ENCODE data around the gene PBX4. TPM values are rescaled to one million over a fixed set of nuclear protein-coding genes. Genes with fewer than 3 reads are reported as not detected.

The PBX4 gene
- total RNA-seq, 1 donor from 2014 or later: 0.53 TPM

DNA sequence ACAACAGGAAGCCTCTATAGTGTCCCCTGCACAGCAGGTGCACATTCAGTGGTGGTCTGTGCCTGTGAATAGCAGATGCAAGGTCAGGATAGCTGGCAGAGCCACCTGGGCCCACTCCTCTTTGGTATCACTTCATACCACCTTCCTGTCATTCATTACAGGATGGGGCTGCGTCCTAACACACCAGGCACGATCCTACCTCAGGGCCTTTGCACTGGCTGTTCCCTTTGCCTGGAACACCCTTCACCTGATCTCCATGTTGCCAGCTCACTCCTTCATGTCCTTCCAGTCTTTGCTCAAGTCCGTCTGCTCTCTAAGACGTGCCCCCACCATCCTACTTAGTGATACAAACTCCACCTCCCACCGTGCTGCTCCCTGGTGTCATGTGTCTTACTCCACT, 14.2 kb upstream of the PBX4 start:
- TF ChIP-seq, protein P1, sequence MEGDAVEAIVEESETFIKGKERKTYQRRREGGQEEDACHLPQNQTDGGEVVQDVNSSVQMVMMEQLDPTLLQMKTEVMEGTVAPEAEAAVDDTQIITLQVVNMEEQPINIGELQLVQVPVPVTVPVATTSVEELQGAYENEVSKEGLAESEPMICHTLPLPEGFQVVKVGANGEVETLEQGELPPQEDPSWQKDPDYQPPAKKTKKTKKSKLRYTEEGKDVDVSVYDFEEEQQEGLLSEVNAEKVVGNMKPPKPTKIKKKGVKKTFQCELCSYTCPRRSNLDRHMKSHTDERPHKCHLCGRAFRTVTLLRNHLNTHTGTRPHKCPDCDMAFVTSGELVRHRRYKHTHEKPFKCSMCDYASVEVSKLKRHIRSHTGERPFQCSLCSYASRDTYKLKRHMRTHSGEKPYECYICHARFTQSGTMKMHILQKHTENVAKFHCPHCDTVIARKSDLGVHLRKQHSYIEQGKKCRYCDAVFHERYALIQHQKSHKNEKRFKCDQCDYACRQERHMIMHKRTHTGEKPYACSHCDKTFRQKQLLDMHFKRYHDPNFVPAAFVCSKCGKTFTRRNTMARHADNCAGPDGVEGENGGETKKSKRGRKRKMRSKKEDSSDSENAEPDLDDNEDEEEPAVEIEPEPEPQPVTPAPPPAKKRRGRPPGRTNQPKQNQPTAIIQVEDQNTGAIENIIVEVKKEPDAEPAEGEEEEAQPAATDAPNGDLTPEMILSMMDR (IDR thresholded peaks at IDR 0.05; ENCODE audit: insufficient read depth, low read length, severe bottlenecking): no peak
- H3K36me3 ChIP-seq (ENCODE audit: control insufficient read depth, insufficient read depth, low read length): peaks cover 19% of the 10 kb centered on the region
- no peak overlapping the region for H3K4me3 ChIP-seq (ENCODE audit: low read depth, low read length)
- H3K27me3 ChIP-seq (ENCODE audit: control insufficient read depth, insufficient read depth, low read length): no peaks in the 10 kb centered on the region
- DNase-seq (ENCODE audit: low read depth) (no peak), FAIRE-seq (no peak)

DNA sequence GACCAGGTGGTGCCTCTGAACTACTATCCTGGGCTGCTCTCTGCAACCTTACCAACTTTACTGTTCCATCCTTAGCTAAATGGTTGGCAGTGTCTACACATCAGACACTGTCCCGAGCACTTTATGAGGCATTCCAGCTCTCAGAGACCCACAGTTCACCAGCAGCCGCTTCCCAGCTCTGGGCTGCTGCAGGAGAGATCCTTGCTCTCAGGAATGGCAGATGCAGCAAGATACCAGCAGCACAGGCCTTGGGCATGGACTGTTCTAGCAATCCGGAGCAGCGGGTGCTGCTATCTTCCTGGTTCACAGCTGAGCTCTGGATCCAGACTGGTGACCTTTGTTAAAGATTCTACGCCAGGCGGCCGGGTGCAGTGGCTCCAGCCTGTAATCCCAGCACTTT, 12.9 kb upstream of the PBX4 start:
- H3K4me3 ChIP-seq (ENCODE audit: low read depth, low read length): no peak overlapping the region
- FAIRE-seq (no peak), DNase-seq (ENCODE audit: low read depth) (no peak)
- H3K27me3 ChIP-seq (ENCODE audit: control insufficient read depth, insufficient read depth, low read length): no peaks in the 10 kb centered on the region
- H3K36me3 ChIP-seq (ENCODE audit: control insufficient read depth, insufficient read depth, low read length): peaks cover 15% of the 10 kb centered on the region
- TF ChIP-seq, protein P1 (IDR thresholded peaks at IDR 0.05; ENCODE audit: insufficient read depth, low read length, severe bottlenecking): no peak

DNA sequence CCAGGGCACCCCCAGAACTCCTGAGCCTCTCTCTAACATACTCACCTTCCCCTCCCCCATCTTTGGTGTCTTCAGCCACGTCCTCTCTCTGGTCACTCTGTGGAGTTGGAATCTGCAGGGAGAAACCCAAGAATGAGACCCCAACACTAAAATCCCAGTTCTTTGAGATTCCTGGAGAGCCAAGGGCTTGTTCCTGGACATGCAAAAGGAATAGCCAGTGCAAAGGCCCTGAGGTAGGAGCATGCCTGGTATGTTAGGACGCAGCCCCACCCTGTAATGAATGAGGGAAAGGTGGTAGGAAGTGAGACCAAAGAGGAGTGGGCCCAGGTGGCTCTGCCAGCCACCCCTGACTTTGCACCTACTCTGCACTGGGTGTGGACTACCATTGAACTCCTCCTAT, 11.9 kb upstream of the PBX4 start:
- peak; percentile 7 for FAIRE-seq

DNA sequence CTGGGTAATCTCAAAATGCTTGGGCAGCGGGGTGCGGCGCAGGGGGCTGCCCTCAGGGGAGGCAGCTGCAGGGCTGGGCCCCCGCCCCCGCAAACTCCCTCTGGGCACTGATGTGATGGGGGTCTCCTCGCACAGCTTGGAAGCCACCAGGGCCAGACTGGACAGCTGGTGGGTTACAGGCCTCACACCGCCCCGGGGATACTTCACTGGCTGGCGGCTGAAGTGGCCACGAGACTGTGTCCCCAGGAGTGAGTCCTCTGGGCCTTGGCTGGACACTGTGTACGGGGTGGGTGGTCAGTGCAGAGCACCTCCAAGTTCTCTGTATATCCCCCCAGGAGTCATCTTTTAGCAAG, 11.6 kb upstream of the PBX4 start:
- no peak for FAIRE-seq
- H3K36me3 ChIP-seq (ENCODE audit: control insufficient read depth, insufficient read depth, low read length): peaks cover 12% of the 10 kb centered on the region

More for the DNA sequence above, 11.9 kb upstream of the PBX4 start:
- Histone ChIP-seq H3K27me3 (ENCODE audit: control insufficient read depth, insufficient read depth, low read length) (no peaks in the 10 kb centered on the region), H3K36me3 (ENCODE audit: control insufficient read depth, insufficient read depth, low read length) (peaks cover 12% of the 10 kb centered on the region), H3K4me3 (ENCODE audit: low read depth, low read length) (no peak overlapping the region)
- TF ChIP-seq, protein P1 (IDR thresholded peaks at IDR 0.05; ENCODE audit: insufficient read depth, low read length, severe bottlenecking): no peak
- DNase-seq (ENCODE audit: low read depth): no peak

DNA sequence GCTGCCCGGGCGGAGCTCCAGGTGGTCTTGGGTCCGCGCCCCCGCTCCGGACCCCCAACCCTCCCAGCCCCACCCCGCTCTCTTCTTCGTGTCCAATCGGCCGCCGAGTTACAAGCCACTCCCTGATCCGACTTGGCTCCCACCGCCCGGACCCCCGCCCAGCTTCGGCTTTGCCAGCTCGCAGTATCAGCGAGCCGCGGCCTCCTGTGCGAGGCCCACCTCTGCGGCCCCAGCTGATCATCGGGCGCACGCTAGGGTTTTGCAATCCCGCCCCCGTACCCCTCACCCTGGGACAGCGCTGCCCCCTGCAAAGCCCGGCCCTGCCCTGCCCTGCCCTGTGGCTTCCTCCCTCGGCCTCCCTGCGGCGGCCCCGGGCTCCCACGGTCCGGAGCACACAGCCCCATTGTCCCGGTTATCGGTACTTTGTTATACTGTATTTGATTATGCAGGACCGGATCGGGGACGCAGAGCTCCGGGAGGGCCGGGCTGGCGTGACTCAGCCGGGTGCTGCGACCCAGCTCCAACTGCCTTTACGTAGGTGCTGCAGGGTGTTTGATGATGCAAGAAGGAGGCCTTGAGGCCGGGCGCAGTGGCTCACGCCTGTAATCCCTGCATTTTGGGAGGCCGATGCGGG, 10.1 kb upstream of the PBX4 start:
- Histone ChIP-seq H3K27me3 (ENCODE audit: control insufficient read depth, insufficient read depth, low read length) (no peaks in the 10 kb centered on the region), H3K4me3 (ENCODE audit: low read depth, low read length) (peak overlapping the region; percentile 66), H3K36me3 (ENCODE audit: control insufficient read depth, insufficient read depth, low read length) (peaks cover 2% of the 10 kb centered on the region)
- no peak for FAIRE-seq
- TF ChIP-seq, protein P1 (IDR thresholded peaks at IDR 0.05; ENCODE audit: insufficient read depth, low read length, severe bottlenecking): no peak
- peak; percentile 82 for DNase-seq (ENCODE audit: low read depth)

More for the DNA sequence above, 11.6 kb upstream of the PBX4 start:
- TF ChIP-seq, protein P1 (IDR thresholded peaks at IDR 0.05; ENCODE audit: insufficient read depth, low read length, severe bottlenecking): no peak
- no peak for DNase-seq (ENCODE audit: low read depth)
- Histone ChIP-seq H3K27me3 (ENCODE audit: control insufficient read depth, insufficient read depth, low read length) (no peaks in the 10 kb centered on the region), H3K4me3 (ENCODE audit: low read depth, low read length) (no peak overlapping the region)
